Neural cell (in vitro differentiated cells): ENCODE measurements around the gene RIN2. TPM values are rescaled to one million over a fixed set of nuclear protein-coding genes. Genes with fewer than 3 reads are reported as not detected.

ENCODE experiments used
- H2AFZ ChIP-seq: fragments of 200-600, 300-800 bp; sonication (generic), shearing (Covaris generic); 2 replicates; pipeline ENCODE4 v1.6.0; 2014; ENCODE audit warnings: low read depth, mild to moderate bottlenecking, antibody characterized with exemption, low read length, moderate library complexity
- H3F3A ChIP-seq: fragments of 200-600 bp; shearing (Covaris generic); 2 replicates; pipeline ENCODE4 v1.6.1; 2016; ENCODE audit warnings: mild to moderate bottlenecking, moderate library complexity, mixed read lengths, antibody characterized with exemption, low read length; ENCODE audit not compliant: insufficient read depth, poor library complexity, severe bottlenecking
- H3K27ac ChIP-seq: fragments of 200-600, 300-800 bp; sonication (generic), shearing (Covaris generic); 2 replicates; pipeline ENCODE4 v1.5.1; 2014; ENCODE audit warnings: mild to moderate bottlenecking, low read length, moderate library complexity
- H3K27me3 ChIP-seq: fragments of 300-800, 200-600 bp; sonication (generic), shearing (Covaris generic); 2 replicates; pipeline ENCODE4 v1.6.0; 2014; ENCODE audit warnings: mild to moderate bottlenecking, low read depth, low read length, moderate library complexity; ENCODE audit not compliant: insufficient read depth
- H3K36me3 ChIP-seq: fragments of 300-800, 200-600 bp; sonication (generic), shearing (Covaris generic); 2 replicates; pipeline ENCODE4 v1.5.1; 2014; ENCODE audit warnings: mild to moderate bottlenecking, antibody characterized with exemption, low read length, moderate library complexity; ENCODE audit not compliant: insufficient read depth
- H3K4me2 ChIP-seq: fragments of 300-800, 200-600 bp; sonication (generic), shearing (Covaris generic); 2 replicates; pipeline ENCODE4 v1.6.0; 2014; ENCODE audit warnings: mild to moderate bottlenecking, low read length
- H3K4me3 ChIP-seq: fragments of 300-800, 200-600 bp; sonication (generic), shearing (Covaris generic); 2 replicates; pipeline ENCODE4 v1.5.1; 2014; ENCODE audit warnings: mild to moderate bottlenecking, low read length, moderate library complexity
- H3K79me2 ChIP-seq: fragments of 200-600 bp; shearing (Covaris generic); replicated peaks from 2 replicates; pipeline ENCODE4 v1.6.0; 2014; ENCODE audit warnings: mild to moderate bottlenecking, low read length, moderate library complexity; ENCODE audit not compliant: insufficient read depth
- H3K9ac ChIP-seq: fragments of 300-800, 200-600 bp; sonication (generic), shearing (Covaris generic); 2 replicates; pipeline ENCODE4 v1.6.1; 2016; ENCODE audit warnings: mild to moderate bottlenecking, low read length, mixed read lengths
- H3K9me2 ChIP-seq: fragments of 200-600 bp; shearing (Covaris generic); 2 replicates; pipeline ENCODE4 v1.6.1; 2016; ENCODE audit warnings: mild to moderate bottlenecking, low read length, mixed read lengths; ENCODE audit not compliant: insufficient read depth
- H3K9me3 ChIP-seq: fragments of 200-600, 300-800 bp; sonication (generic), shearing (Covaris generic); 2 replicates; pipeline ENCODE4 v1.6.1; 2016; ENCODE audit warnings: mild to moderate bottlenecking, mixed run types, low read length, moderate library complexity, mixed read lengths
- H4K20me1 ChIP-seq: fragments of 200-600 bp; shearing (Covaris generic); 2 replicates; pipeline ENCODE4 v1.6.1; 2016; ENCODE audit warnings: mild to moderate bottlenecking, mixed run types; ENCODE audit not compliant: insufficient read depth
- CTCF ChIP-seq: fragments of 450-650 bp; IDR thresholded peaks from 2 replicates; pipeline ENCODE4 v1.5.1; 2014; ENCODE audit warnings: antibody characterized with exemption, mild to moderate bottlenecking, moderate library complexity; ENCODE audit not compliant: poor library complexity, severe bottlenecking
- EP300 ChIP-seq: fragments of 450-650 bp; conservative IDR thresholded peaks from 2 replicates; pipeline ENCODE4 v1.6.1; 2014; ENCODE audit warnings: antibody characterized with exemption, mild to moderate bottlenecking, moderate library complexity; ENCODE audit not compliant: poor library complexity, severe bottlenecking
- EZH2 ChIP-seq: fragments of 200-600, 300-800 bp; shearing (Covaris generic), sonication (generic); IDR thresholded peaks from 2 replicates; pipeline ENCODE4 v1.6.1; 2014; ENCODE audit warnings: antibody characterized with exemption, low read length, borderline replicate concordance, mild to moderate bottlenecking; ENCODE audit not compliant: insufficient read depth, poor library complexity, severe bottlenecking
- MXI1 ChIP-seq: fragments of 450-650 bp; conservative IDR thresholded peaks from 2 replicates; pipeline ENCODE4 v1.6.1; 2014; ENCODE audit warnings: antibody characterized with exemption, mild to moderate bottlenecking; ENCODE audit not compliant: poor library complexity, severe bottlenecking
- POLR2AphosphoS5 ChIP-seq: IDR thresholded peaks from 2 replicates; pipeline ENCODE4 v1.6.1; 2012
- RAD21 ChIP-seq: fragments of 450-650 bp; conservative IDR thresholded peaks from 2 replicates; pipeline ENCODE4 v1.6.1; 2014; ENCODE audit warnings: antibody characterized with exemption, mild to moderate bottlenecking, moderate library complexity
- SMC3 ChIP-seq: fragments of 450-650 bp; conservative IDR thresholded peaks from 2 replicates; pipeline ENCODE4 v1.6.1; 2014; ENCODE audit warnings: antibody characterized with exemption, mild to moderate bottlenecking, moderate library complexity; ENCODE audit not compliant: poor library complexity
- TAF1 ChIP-seq: IDR thresholded peaks from 2 replicates; pipeline ENCODE4 v1.6.1; 2012; ENCODE audit warnings: low read depth
- polyA plus RNA-seq: library from polyadenylated mRNA; depleted of rRNA; stranded (reverse); fragments of >200 nt; gene quantifications from 2 replicates; pipeline ENCODE4 v1.2.3, GENCODE V29; 2014
- TF ChIP-seq, protein P1 (sequence below): IDR thresholded peaks from 2 replicates; pipeline ENCODE4 v1.6.1; 2012; ENCODE audit warnings: borderline replicate concordance

Gene RIN2
- polyA plus RNA-seq, 1 donor from 2014 or later: 4.7 TPM

- Histone ChIP-seq H3K9me3 (no peaks in the 10 kb centered on the region), H3K9me2 (no peaks in the 10 kb centered on the region), H4K20me1 (no peaks in the 10 kb centered on the region), H3K27me3 (no peaks in the 10 kb centered on the region), H2AFZ (no peak overlapping the region), H3K36me3 (no peaks in the 10 kb centered on the region), H3K79me2 (no peaks in the 10 kb centered on the region), H3K4me3 (no peak overlapping the region), H3K27ac (no peak overlapping the region), H3K4me2 (no peak overlapping the region), H3F3A (no peaks in the 10 kb centered on the region), H3K9ac (no peak overlapping the region)
- TF ChIP-seq EZH2: no peak
- no peak for TF ChIP-seq EP300
- TF ChIP-seq, protein P1, sequence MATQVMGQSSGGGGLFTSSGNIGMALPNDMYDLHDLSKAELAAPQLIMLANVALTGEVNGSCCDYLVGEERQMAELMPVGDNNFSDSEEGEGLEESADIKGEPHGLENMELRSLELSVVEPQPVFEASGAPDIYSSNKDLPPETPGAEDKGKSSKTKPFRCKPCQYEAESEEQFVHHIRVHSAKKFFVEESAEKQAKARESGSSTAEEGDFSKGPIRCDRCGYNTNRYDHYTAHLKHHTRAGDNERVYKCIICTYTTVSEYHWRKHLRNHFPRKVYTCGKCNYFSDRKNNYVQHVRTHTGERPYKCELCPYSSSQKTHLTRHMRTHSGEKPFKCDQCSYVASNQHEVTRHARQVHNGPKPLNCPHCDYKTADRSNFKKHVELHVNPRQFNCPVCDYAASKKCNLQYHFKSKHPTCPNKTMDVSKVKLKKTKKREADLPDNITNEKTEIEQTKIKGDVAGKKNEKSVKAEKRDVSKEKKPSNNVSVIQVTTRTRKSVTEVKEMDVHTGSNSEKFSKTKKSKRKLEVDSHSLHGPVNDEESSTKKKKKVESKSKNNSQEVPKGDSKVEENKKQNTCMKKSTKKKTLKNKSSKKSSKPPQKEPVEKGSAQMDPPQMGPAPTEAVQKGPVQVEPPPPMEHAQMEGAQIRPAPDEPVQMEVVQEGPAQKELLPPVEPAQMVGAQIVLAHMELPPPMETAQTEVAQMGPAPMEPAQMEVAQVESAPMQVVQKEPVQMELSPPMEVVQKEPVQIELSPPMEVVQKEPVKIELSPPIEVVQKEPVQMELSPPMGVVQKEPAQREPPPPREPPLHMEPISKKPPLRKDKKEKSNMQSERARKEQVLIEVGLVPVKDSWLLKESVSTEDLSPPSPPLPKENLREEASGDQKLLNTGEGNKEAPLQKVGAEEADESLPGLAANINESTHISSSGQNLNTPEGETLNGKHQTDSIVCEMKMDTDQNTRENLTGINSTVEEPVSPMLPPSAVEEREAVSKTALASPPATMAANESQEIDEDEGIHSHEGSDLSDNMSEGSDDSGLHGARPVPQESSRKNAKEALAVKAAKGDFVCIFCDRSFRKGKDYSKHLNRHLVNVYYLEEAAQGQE: no peak
- TF ChIP-seq CTCF: no peak
- TF ChIP-seq POLR2AphosphoS5: no peak
- no peak for TF ChIP-seq MXI1
- no peak for TF ChIP-seq TAF1
- no peak for TF ChIP-seq RAD21
- no peak for TF ChIP-seq SMC3
These were observed 32.1 kb upstream of the RIN2 start for GRCh38 chr20:19725814-19726525.

- TF ChIP-seq, protein P1: no peak
- TF ChIP-seq TAF1: no peak
- TF ChIP-seq CTCF: no peak
- TF ChIP-seq RAD21: no peak
- TF ChIP-seq EP300: no peak
- TF ChIP-seq EZH2: no peak
- TF ChIP-seq MXI1: no peak
- no peak for TF ChIP-seq SMC3
- no peak for TF ChIP-seq POLR2AphosphoS5
- H3K4me3 ChIP-seq: no peak overlapping the region
- H3K27ac ChIP-seq: no peak overlapping the region
- no peak overlapping the region for H3K9ac ChIP-seq
- H3K4me2 ChIP-seq: no peak overlapping the region
- H3K36me3 ChIP-seq: no peaks in the 10 kb centered on the region
- H3K27me3 ChIP-seq: no peaks in the 10 kb centered on the region
- no peaks in the 10 kb centered on the region for H3F3A ChIP-seq
- H3K9me2 ChIP-seq: no peaks in the 10 kb centered on the region
- no peaks in the 10 kb centered on the region for H3K79me2 ChIP-seq
- no peaks in the 10 kb centered on the region for H4K20me1 ChIP-seq
- no peak overlapping the region for H2AFZ ChIP-seq
- H3K9me3 ChIP-seq: no peaks in the 10 kb centered on the region
These were observed 30.7 kb upstream of the RIN2 start for GRCh38 chr20:19727251-19727847.
